Measurements from ENCODE around the gene TMEM52.

DNA sequence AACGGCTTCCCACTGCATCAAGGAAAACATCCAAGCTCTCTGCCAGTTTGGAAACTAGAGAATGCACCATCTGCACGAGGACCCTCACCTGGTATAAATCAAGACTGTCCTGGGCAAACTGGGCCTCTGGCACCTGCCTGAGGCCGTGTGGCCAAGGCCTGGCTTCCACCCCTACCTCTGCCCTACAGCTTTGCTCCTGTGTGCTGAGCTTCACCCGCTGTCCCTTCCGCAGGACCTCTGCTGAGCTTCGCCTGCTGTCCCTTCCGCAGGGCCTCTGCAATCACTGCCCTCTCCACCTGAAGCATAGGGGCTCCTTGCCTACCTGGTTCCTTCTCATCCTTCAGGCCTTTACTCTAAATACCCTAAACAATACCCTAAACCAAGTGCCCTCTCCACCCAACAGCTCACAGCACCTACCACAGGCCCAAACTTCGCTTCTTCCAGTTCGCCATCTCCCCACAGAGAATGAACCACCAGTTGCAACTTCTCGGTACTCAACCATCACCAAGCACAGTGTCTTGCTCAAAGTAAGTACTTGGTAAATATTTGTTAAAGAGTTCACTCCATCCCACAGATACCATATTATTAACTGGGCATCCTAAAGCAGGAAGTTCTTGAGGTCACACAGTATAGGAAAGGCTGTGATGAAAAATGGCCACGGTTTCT lies 46.6 kb downstream of the TMEM52 start:
- TF ChIP-seq, protein P1, sequence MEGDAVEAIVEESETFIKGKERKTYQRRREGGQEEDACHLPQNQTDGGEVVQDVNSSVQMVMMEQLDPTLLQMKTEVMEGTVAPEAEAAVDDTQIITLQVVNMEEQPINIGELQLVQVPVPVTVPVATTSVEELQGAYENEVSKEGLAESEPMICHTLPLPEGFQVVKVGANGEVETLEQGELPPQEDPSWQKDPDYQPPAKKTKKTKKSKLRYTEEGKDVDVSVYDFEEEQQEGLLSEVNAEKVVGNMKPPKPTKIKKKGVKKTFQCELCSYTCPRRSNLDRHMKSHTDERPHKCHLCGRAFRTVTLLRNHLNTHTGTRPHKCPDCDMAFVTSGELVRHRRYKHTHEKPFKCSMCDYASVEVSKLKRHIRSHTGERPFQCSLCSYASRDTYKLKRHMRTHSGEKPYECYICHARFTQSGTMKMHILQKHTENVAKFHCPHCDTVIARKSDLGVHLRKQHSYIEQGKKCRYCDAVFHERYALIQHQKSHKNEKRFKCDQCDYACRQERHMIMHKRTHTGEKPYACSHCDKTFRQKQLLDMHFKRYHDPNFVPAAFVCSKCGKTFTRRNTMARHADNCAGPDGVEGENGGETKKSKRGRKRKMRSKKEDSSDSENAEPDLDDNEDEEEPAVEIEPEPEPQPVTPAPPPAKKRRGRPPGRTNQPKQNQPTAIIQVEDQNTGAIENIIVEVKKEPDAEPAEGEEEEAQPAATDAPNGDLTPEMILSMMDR (IDR thresholded peaks at IDR 0.05), result no peak
- TF ChIP-seq POLR2A (IDR thresholded peaks at IDR 0.05) (no peak), EP300 (IDR thresholded peaks at IDR 0.05) (no peak)

All from ovary (tissue), 3 donors.